ES-I3 (cell line): ENCODE measurements around the gene KLF16.
"Not testable (repeated sequence)": the region's sequence is repeated elsewhere in the genome, so short reads cannot be mapped to it uniquely, and the experiment has no call there.

Experiments
- H3K36me3 ChIP-seq: 2 replicates; pipeline ENCODE4 v1.6.1; 2013; ENCODE audit warnings: mild to moderate bottlenecking, low read length, control low read depth, moderate library complexity; ENCODE audit not compliant: insufficient read depth
- H3K4me1 ChIP-seq: 2 replicates; pipeline ENCODE4 v1.6.1; 2013; ENCODE audit warnings: mild to moderate bottlenecking, control low read depth, low read length; ENCODE audit not compliant: insufficient read depth
- H3K9ac ChIP-seq: 2 replicates; pipeline ENCODE4 v1.6.1; 2013; ENCODE audit warnings: low read depth, mild to moderate bottlenecking, low read length, moderate library complexity
- H3K9me3 ChIP-seq: 2 replicates; pipeline ENCODE4 v1.6.1; 2013; ENCODE audit warnings: mild to moderate bottlenecking, low read length, moderate library complexity; ENCODE audit not compliant: control insufficient read depth, insufficient read depth

Gene KLF16

GRCh38 chr19:1879982-1880381, 16.6 kb upstream of the KLF16 start:
- H3K9me3 ChIP-seq, H3K36me3 ChIP-seq, H3K9ac ChIP-seq: not testable (repeated sequence)
- peaks cover 14% of the 10 kb centered on the region for H3K4me1 ChIP-seq

DNA sequence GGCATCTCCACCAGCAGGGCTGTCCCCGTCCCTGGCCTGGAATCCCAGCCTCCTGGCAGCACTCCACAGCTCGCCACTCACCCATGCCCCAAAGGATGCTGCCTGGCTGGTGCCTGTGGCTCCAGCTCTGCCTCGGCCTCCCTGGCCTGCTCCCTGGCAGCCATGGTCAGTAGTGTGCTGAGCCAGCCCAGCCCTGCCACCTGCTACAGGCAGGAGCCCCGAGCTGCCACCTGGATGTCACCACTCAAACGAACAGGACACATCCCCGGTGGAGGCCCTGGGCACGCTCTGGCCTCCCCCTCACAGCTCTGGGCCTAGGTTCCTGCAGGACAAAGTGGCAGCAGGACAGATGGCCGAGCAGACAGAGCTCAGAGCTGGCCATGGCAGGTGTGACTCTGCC, 15.2 kb upstream of the KLF16 start:
- H3K36me3 ChIP-seq, H3K4me1 ChIP-seq, H3K9me3 ChIP-seq, H3K9ac ChIP-seq: not testable (repeated sequence)

DNA sequence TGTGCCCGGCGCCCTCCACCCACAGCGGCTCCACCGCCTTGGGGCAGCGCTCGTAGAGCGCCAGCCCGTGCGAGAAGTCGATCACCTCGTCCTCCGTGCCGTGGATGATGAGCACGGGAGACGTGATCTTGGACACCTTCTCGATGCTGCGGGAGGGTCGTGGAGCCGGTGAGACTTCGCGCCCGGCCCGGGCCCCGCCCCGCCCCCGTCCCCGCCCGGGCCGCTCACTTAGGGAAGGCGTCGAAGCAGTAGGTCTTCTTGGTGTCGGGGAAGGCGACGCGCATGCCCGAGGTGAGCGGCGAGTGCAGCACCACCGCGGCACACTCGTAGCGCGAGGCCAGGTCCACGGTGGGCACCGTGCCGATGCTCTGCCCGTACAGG, 13.9 kb upstream of the KLF16 start:
- not testable (repeated sequence) for H3K36me3 ChIP-seq, H3K9ac ChIP-seq, H3K4me1 ChIP-seq, H3K9me3 ChIP-seq

- H3K9me3 ChIP-seq, H3K36me3 ChIP-seq, H3K4me1 ChIP-seq: not testable (repeated sequence)
- H3K9ac ChIP-seq: peak overlapping the region; percentile 98
Observed at GRCh38 chr19:1876496-1877279, 13.3 kb upstream of the KLF16 start.

DNA sequence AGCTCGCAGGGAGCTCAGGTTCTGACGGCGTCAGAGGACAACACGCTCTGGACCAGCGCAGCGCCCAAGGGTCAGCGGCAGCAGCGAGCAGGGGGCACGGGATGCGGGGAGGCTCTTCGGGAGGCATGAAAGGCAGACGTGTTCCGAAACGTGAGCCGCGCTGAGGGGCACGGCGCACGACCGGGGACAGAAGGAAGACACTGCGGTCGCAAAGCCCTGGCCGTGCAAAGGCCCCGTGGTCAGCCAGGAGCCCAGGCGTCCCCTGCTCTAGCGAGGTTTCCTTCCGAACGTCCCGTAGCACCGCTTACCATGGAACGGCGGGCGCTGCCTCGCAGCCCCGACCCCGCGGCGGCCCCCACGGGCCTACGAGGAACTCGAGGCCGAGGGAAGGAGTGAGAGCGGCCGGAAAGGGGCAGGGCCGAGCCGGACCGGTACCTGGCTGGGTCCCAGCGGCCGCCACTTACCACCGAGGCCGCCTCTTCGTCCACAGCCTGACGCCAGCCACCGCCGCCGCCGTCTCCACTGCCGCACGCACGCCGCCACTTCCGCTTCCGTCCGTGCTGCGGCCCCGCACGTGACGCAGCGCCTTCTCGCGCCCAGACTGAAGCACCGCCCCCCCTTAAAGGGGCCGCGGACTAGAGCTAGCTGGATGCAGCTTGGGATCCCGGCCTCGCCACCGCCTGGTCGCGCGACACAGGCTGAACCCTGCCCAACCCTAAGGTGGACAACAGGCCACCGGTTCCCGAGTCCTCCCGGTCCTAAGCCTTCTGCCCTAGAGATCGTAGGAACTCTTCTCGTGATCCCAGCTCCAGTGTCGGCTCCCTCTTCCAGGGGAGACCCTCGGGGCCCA, 12.5 kb upstream of the KLF16 start:
- Histone ChIP-seq H3K4me1 (no peaks in the 10 kb centered on the region; the same call in 1 of the 2 replicates), H3K9me3 (no peaks in the 10 kb centered on the region), H3K36me3 (no peaks in the 10 kb centered on the region), H3K9ac (peak overlapping the region; percentile 98)

GRCh38 chr19:1875265-1875645, 11.9 kb upstream of the KLF16 start:
- H3K9ac ChIP-seq: peak overlapping the region; percentile 98
- H3K9me3 ChIP-seq, H3K36me3 ChIP-seq, H3K4me1 ChIP-seq: not testable (repeated sequence)

DNA sequence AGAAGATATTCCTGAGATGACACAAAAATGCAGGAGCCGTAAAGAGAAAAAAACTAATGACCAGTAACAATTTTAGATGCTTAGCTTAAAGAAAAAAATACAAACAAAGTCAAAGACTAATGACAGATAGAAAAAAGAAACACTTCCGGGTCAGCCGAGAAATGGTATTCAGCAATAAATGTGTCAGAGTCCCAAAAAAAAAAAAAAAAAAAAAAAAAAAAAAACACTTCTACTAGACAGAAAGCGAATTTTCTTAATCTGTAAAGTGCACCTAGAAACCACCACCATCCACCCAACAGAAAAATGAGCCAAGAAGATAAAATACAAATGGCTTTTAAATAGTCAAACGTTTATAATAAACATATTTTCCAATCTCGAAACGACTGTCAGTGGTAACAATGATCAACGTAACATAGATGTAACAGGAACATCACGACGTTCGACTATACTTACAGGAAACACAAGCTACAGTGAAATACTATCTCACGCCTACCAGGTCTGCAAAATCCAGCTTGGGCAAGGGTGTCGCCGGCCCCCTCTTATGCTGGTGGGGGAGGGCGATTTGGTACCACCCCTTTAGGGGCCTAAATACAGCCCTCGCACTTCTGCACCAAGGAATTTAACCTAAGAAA, 11.3 kb upstream of the KLF16 start:
- Histone ChIP-seq H3K4me1 (no peaks in the 10 kb centered on the region; the same call in 1 of the 2 replicates), H3K9ac (peak overlapping the region; percentile 98), H3K9me3 (no peaks in the 10 kb centered on the region), H3K36me3 (no peaks in the 10 kb centered on the region)

GRCh38 chr19:1873524-1874473, 10.4 kb upstream of the KLF16 start:
- Histone ChIP-seq H3K4me1 (no peaks in the 10 kb centered on the region; the same call in 1 of the 2 replicates), H3K9me3 (no peaks in the 10 kb centered on the region), H3K9ac (no peak overlapping the region), H3K36me3 (no peaks in the 10 kb centered on the region)

- Histone ChIP-seq H3K9ac (no peak overlapping the region), H3K36me3 (no peaks in the 10 kb centered on the region), H3K9me3 (no peaks in the 10 kb centered on the region), H3K4me1 (no peaks in the 10 kb centered on the region; the same call in 1 of the 2 replicates)
Observed at GRCh38 chr19:1872807-1873523, 9.6 kb upstream of the KLF16 start.

GRCh38 chr19:1871630-1872029, 8.3 kb upstream of the KLF16 start:
- H3K9me3 ChIP-seq: no peaks in the 10 kb centered on the region
- no peaks in the 10 kb centered on the region; the same call in 1 of the 2 replicates for H3K4me1 ChIP-seq
- no peak overlapping the region for H3K9ac ChIP-seq
- no peaks in the 10 kb centered on the region for H3K36me3 ChIP-seq

- no peaks in the 10 kb centered on the region for H3K9me3 ChIP-seq
- no peak overlapping the region for H3K9ac ChIP-seq
- H3K36me3 ChIP-seq: no peaks in the 10 kb centered on the region
- H3K4me1 ChIP-seq: no peaks in the 10 kb centered on the region; the same call in 1 of the 2 replicates
Observed at GRCh38 chr19:1871140-1871597, 7.8 kb upstream of the KLF16 start.

DNA sequence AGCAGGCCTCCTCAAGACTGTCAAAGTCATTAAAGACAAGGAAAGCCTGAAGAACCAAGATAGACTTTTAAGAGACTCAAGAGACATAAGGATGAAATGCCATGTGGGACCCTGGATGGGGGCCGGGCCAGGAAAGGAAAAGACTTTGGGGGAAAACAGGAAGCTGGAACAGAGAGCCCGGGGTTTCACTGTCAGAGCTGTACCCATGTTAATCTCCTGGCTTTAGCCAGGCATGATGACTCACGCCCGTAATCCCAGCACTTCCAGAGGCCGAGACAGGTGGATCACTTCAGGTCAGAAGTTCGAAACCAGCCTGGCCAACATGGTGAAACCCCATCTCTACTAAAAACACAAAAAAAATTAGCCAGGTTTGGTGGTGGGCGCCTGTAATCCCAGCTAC, 5.6 kb upstream of the KLF16 start:
- no peaks in the 10 kb centered on the region for H3K4me1 ChIP-seq
- H3K36me3 ChIP-seq: no peaks in the 10 kb centered on the region
- no peak overlapping the region for H3K9ac ChIP-seq

GRCh38 chr19:1867349-1867724, 4.0 kb upstream of the KLF16 start:
- Histone ChIP-seq H3K4me1 (no peaks in the 10 kb centered on the region), H3K36me3 (no peaks in the 10 kb centered on the region), H3K9ac (no peak overlapping the region), H3K9me3 (no peaks in the 10 kb centered on the region)

More for the DNA sequence above, 5.6 kb upstream of the KLF16 start:
- H3K9me3 ChIP-seq: no peaks in the 10 kb centered on the region
